Naive thymus-derived CD4-positive, alpha-beta T cell (primary cell): ENCODE data around the gene OR13C9. TPM values are rescaled to one million over a fixed set of nuclear protein-coding genes. Genes with fewer than 3 reads are reported as not detected.
"Not testable (repeated sequence)": the region's sequence is repeated elsewhere in the genome, so short reads cannot be mapped to it uniquely, and the experiment has no call there.

Experiments
- ATAC-seq: fragments of 150-1000 bp; cut with Tn5 transposase; 2 replicates; pipeline ENCODE4 v1.10.0; 2021; ENCODE audit warnings: mild to moderate bottlenecking, moderate library complexity
- CTCF ChIA-PET: fragments of 350-600 bp; sonication (Branson Sonifier 250); formaldehyde crosslinking; loops from one replicate; lab custom pipeline; 2021; ENCODE audit warnings: antibody characterized with exemption; lab: Charles Lee
- POLR2A ChIA-PET: fragments of 350-600 bp; sonication (Branson Sonifier 250); formaldehyde crosslinking; loops from one replicate; lab custom pipeline; 2021; ENCODE audit warnings: antibody characterized with exemption, inconsistent platforms; lab: Charles Lee
- DNase-seq, 9 donors: peaks; one replicate each; pipeline versions ENCODE4 v3.0.0 to v3.0.0-alpha.2; 2020 to 2022; ENCODE audit warnings: mixed read lengths in 1 of 9
- H3K27ac ChIP-seq: one replicate; pipeline ENCODE4 v1.7.0; 2013; ENCODE audit warnings: mild to moderate bottlenecking, low read depth, low read length, moderate library complexity
- H3K27me3 ChIP-seq, 2 donors: one replicate each; pipeline ENCODE4 v1.7.0; 2013; ENCODE audit warnings: low read length in 2 of 2, mild to moderate bottlenecking in 2 of 2, moderate library complexity in 2 of 2; ENCODE audit not compliant: control insufficient read depth in 2 of 2, insufficient read depth in 2 of 2
- H3K36me3 ChIP-seq, 3 experiments: 1 replicate in 2 of 3; 2 replicates in 1 of 3; pipeline ENCODE4 v1.7.0; 2013; ENCODE audit warnings: low read length in 3 of 3, mild to moderate bottlenecking in 3 of 3, moderate library complexity in 1 of 3; ENCODE audit not compliant: insufficient read depth in 3 of 3, control insufficient read depth in 2 of 3
- H3K4me1 ChIP-seq, 2 donors: one replicate each; pipeline ENCODE4 v1.7.0; 2013; ENCODE audit warnings: low read length in 2 of 2, mild to moderate bottlenecking in 2 of 2, moderate library complexity in 1 of 2; ENCODE audit not compliant: control insufficient read depth in 2 of 2, insufficient read depth in 2 of 2
- H3K4me3 ChIP-seq: 2 replicates; pipeline ENCODE4 v1.7.0; 2013; ENCODE audit warnings: mild to moderate bottlenecking, low read length
- H3K9me3 ChIP-seq, 3 experiments: 1 replicate in 2 of 3; 2 replicates in 1 of 3; pipeline ENCODE4 v1.7.0; 2013; ENCODE audit warnings: low read length in 3 of 3; ENCODE audit not compliant: control insufficient read depth in 2 of 3
- H3K27ac Mint-ChIP-seq, 9 donors: one replicate each; pipeline ENCODE4 v1.8.0; 2020 to 2022; ENCODE audit warnings: mixed read lengths in 9 of 9, mild to moderate bottlenecking in 8 of 9, moderate library complexity in 5 of 9, inconsistent platforms in 2 of 9
- H3K27me3 Mint-ChIP-seq, 5 donors: one replicate each; pipeline ENCODE4 v1.8.0; 2021 to 2022; ENCODE audit warnings: mixed read lengths in 5 of 5, mild to moderate bottlenecking in 1 of 5
- H3K36me3 Mint-ChIP-seq, 5 donors: one replicate each; pipeline ENCODE4 v1.8.0; 2020 to 2022; ENCODE audit warnings: mixed read lengths in 5 of 5, mild to moderate bottlenecking in 3 of 5, inconsistent platforms in 1 of 5
- H3K4me1 Mint-ChIP-seq, 7 donors: one replicate each; pipeline ENCODE4 v1.8.0; 2020 to 2022; ENCODE audit warnings: mixed read lengths in 7 of 7, mild to moderate bottlenecking in 3 of 7, inconsistent platforms in 1 of 7
- H3K4me3 Mint-ChIP-seq, 10 donors: one replicate each; pipeline ENCODE4 v1.8.0; 2020 to 2022; ENCODE audit warnings: mild to moderate bottlenecking in 10 of 10, mixed read lengths in 10 of 10, moderate library complexity in 6 of 10, inconsistent platforms in 2 of 10
- H3K9me3 Mint-ChIP-seq, 11 donors: one replicate each; pipeline ENCODE4 v1.8.0; 2020 to 2022; ENCODE audit warnings: mixed read lengths in 11 of 11, mild to moderate bottlenecking in 4 of 11, inconsistent platforms in 1 of 11, moderate library complexity in 1 of 11
- intact Hi-C, 2 donors: fragments of 100-400 bp; cut with micrococcal nuclease; formaldehyde crosslinking; loops; one replicate each; pipeline ENCODE4 v1.15.1; 2023
- polyA plus RNA-seq, 2 donors: library from polyadenylated mRNA; unstranded; fragments of 300-500 nt; fragmentation: Illumina TruSeq; gene quantifications; one replicate each; pipeline ENCODE4 v1.2.3, GENCODE V29; 2021
- total RNA-seq, 6 experiments: library from RNA in 5 of 6; stranded (reverse) in 5 of 6; gene quantifications; 1 replicate in 5 of 6; 2 replicates in 1 of 6; pipeline ENCODE4 v1.2.3 and lab custom pipeline; 2021 to 2026

The OR13C9 gene, protein sequence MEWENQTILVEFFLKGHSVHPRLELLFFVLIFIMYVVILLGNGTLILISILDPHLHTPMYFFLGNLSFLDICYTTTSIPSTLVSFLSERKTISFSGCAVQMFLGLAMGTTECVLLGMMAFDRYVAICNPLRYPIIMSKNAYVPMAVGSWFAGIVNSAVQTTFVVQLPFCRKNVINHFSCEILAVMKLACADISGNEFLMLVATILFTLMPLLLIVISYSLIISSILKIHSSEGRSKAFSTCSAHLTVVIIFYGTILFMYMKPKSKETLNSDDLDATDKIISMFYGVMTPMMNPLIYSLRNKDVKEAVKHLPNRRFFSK
- total RNA-seq (not detected), polyA plus RNA-seq (not detected), total RNA-seq (lab: John Stamatoyannopoulos, UW) (not detected)

DNA sequence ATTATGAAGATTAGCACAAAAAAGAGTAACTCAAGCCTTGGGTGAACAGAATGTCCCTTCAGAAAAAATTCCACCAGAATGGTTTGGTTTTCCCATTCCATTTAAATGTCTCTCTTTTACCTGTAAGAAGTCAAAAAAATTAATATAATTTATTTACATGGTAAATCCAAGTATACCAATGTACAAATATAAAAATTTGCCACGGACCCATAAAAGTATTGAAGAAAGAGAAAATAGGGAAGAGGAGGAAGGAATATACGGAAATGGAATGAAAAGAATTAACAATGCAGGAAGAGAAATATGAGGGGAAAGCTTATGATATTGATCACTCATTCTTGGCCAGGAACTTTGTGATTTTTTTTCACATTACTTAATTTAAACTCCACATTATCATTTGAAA lies at the start of gene OR13C9:
OR13C9 (minus strand) TSS at position 101 of the 400 bp plus-strand sequence; CDS start at position 101, 0 bp downstream.
- H3K36me3 ChIP-seq, result no peaks in the 10 kb centered on the region
- no peak within 1 kb of the TSS for H3K4me3 Mint-ChIP-seq
- H3K27ac ChIP-seq, result no peak within 1 kb of the TSS
- H3K4me1 Mint-ChIP-seq, result no peaks in the 10 kb centered on the region
- no peaks in the 10 kb centered on the region for H3K27me3 ChIP-seq
- no peak within 1 kb of the TSS for H3K4me3 ChIP-seq
- no peaks in the 10 kb centered on the region for H3K36me3 Mint-ChIP-seq
- peaks cover 0 to 4% (median 0%) of the 10 kb centered on the region in 5 donors for H3K27me3 Mint-ChIP-seq
- ATAC-seq (no peak), DNase-seq (no peak)
- CTCF ChIA-PET, result no interaction called here
- POLR2A ChIA-PET, result no interaction called here
- intact Hi-C loops, result no loop called here
- no peaks in the 10 kb centered on the region for H3K4me1 ChIP-seq
- H3K9me3 ChIP-seq, result no peaks in the 10 kb centered on the region
- peaks cover 0 to 17% (median 2%) of the 10 kb centered on the region in 11 donors for H3K9me3 Mint-ChIP-seq
- H3K27ac Mint-ChIP-seq, result no peak within 1 kb of the TSS

GRCh38 chr9:104658496-104659195 lies 40.6 kb upstream of the OR13C9 start:
- intact Hi-C loops, result no loop called here
- Histone ChIP-seq H3K4me1 (no peaks in the 10 kb centered on the region), H3K9me3 (no peaks in the 10 kb centered on the region), H3K27me3 (no peaks in the 10 kb centered on the region), H3K27ac (no peak overlapping the region), H3K4me3 (no peak overlapping the region), H3K36me3 (no peaks in the 10 kb centered on the region)
- Mint-ChIP-seq H3K9me3 (peaks cover 0 to 8% (median 2%) of the 10 kb centered on the region in 11 donors), H3K4me1 (no peaks in the 10 kb centered on the region), H3K27ac (no peak overlapping the region), H3K4me3 (no peak overlapping the region), H3K36me3 (no peaks in the 10 kb centered on the region), H3K27me3 (peaks cover 0 to 23% (median 7%) of the 10 kb centered on the region in 5 donors)
- no peak for ATAC-seq
- no peak for DNase-seq
- CTCF ChIA-PET, result no interaction called here
- POLR2A ChIA-PET, result no interaction called here

GRCh38 chr9:104635456-104635855 lies 17.5 kb upstream of the OR13C9 start:
- ChIA-PET POLR2A (no interaction called here), CTCF (interaction anchor here (0.7 kb wide), 1 partner anchor 36 kb away, joined by 3 read pairs; no protein-coding TSS in a partner anchor)
- Mint-ChIP-seq H3K4me1 (no peaks in the 10 kb centered on the region), H3K9me3 (peaks cover 0 to 43% (median 13%) of the 10 kb centered on the region in 11 donors), H3K36me3 (peaks cover 0 to 9% (median 5%) of the 10 kb centered on the region in 5 donors), H3K4me3 (no peak overlapping the region), H3K27ac (no peak overlapping the region), H3K27me3 (peaks cover 0 to 7% (median 5%) of the 10 kb centered on the region in 5 donors)
- no peaks in the 10 kb centered on the region for H3K4me1 ChIP-seq
- intact Hi-C loops, result no loop called here
- no peak overlapping the region for H3K4me3 ChIP-seq
- no peak for ATAC-seq
- H3K36me3 ChIP-seq, result no peaks in the 10 kb centered on the region
- no peak overlapping the region for H3K27ac ChIP-seq
- DNase-seq, result no peak
- no peaks in the 10 kb centered on the region for H3K27me3 ChIP-seq
- H3K9me3 ChIP-seq, result peaks cover 0 to 5% (median 0%) of the 10 kb centered on the region in 3 experiments

GRCh38 chr9:104633976-104634520 lies 16.0 kb upstream of the OR13C9 start:
- POLR2A ChIA-PET, result no interaction called here
- Histone ChIP-seq H3K4me3 (no peak overlapping the region), H3K27ac (no peak overlapping the region), H3K27me3 (no peaks in the 10 kb centered on the region), H3K9me3 (peaks cover 0 to 5% (median 0%) of the 10 kb centered on the region in 3 experiments), H3K36me3 (no peaks in the 10 kb centered on the region), H3K4me1 (no peaks in the 10 kb centered on the region)
- intact Hi-C loops, result no loop called here
- Mint-ChIP-seq H3K9me3 (peaks cover 0 to 31% (median 8%) of the 10 kb centered on the region in 11 donors), H3K36me3 (peaks cover 0 to 8% (median 5%) of the 10 kb centered on the region in 5 donors), H3K4me1 (no peaks in the 10 kb centered on the region), H3K27me3 (peaks cover 0 to 13% (median 6%) of the 10 kb centered on the region in 5 donors), H3K4me3 (no peak overlapping the region), H3K27ac (no peak overlapping the region)
- no peak for ATAC-seq
- CTCF ChIA-PET, result no interaction called here
- DNase-seq, result no peak

GRCh38 chr9:104625964-104626363 lies 8.0 kb upstream of the OR13C9 start:
- DNase-seq, H3K36me3 Mint-ChIP-seq, H3K4me3 Mint-ChIP-seq, ATAC-seq, H3K27ac Mint-ChIP-seq, CTCF ChIA-PET, H3K4me1 Mint-ChIP-seq, H3K27ac ChIP-seq, H3K4me1 ChIP-seq, intact Hi-C loops, H3K36me3 ChIP-seq, H3K9me3 ChIP-seq, H3K4me3 ChIP-seq, H3K27me3 Mint-ChIP-seq, H3K27me3 ChIP-seq, POLR2A ChIA-PET: not testable (repeated sequence)
- peaks cover 0 to 29% (median 11%) of the 10 kb centered on the region in 11 donors for H3K9me3 Mint-ChIP-seq

DNA sequence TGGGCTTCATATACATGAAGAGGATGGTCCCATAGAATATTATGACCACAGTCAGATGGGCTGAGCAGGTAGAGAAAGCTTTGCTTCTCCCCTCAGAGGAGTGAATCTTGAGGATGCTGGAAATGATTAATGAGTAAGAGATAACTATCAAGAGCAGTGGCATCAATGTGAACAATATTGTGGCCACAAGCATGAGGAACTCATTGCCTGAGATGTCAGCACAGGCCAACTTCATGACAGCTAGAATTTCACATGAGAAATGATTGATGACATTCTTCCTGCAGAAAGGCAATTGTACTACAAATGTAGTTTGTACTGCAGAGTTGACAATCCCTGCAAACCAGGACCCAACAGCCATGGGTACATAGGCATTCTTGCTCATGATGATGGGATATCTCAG lies 586 bp downstream of the OR13C9 start:
- Mint-ChIP-seq H3K9me3 (peaks cover 0 to 14% (median 2%) of the 10 kb centered on the region in 11 donors), H3K27ac (no peak overlapping the region), H3K4me1 (no peaks in the 10 kb centered on the region), H3K4me3 (no peak overlapping the region), H3K27me3 (peaks cover 0 to 4% (median 0%) of the 10 kb centered on the region in 5 donors), H3K36me3 (no peaks in the 10 kb centered on the region)
- no peak for ATAC-seq
- H3K27ac ChIP-seq, result no peak overlapping the region
- H3K36me3 ChIP-seq, result no peaks in the 10 kb centered on the region
- no peak overlapping the region for H3K4me3 ChIP-seq
- no peaks in the 10 kb centered on the region for H3K27me3 ChIP-seq
- H3K4me1 ChIP-seq, result no peaks in the 10 kb centered on the region
- intact Hi-C loops, result no loop called here
- ChIA-PET CTCF (no interaction called here), POLR2A (no interaction called here)
- DNase-seq, result no peak
- H3K9me3 ChIP-seq, result no peaks in the 10 kb centered on the region
